Breast epithelium (tissue), 4 donors: ENCODE measurements around the gene SRPK3. TPM values are rescaled to one million over a fixed set of nuclear protein-coding genes. Genes with fewer than 3 reads are reported as not detected.
"Not testable (repeated sequence)": the region's sequence is repeated elsewhere in the genome, so short reads cannot be mapped to it uniquely, and the experiment has no call there.

Source experiments
- DNase-seq, 2 donors: peaks; one replicate each; pipeline ENCODE4 v3.0.0-alpha.2; 2019; ENCODE audit warnings: low spot score in 2 of 2
- H3K27ac ChIP-seq, 2 donors: fragments of 200-600 bp; sonication (generic) in 1 of 2; one replicate each; pipeline ENCODE4 v1.5.1; 2016 to 2019; ENCODE audit warnings: mild to moderate bottlenecking in 1 of 2
- H3K27me3 ChIP-seq, 2 donors: fragments of 200-600 bp; sonication (generic) in 1 of 2; one replicate each; pipeline versions ENCODE4 v1.5.1 to v1.6.0; 2017 to 2019; ENCODE audit warnings: control low read depth in 1 of 2, mild to moderate bottlenecking in 1 of 2
- H3K36me3 ChIP-seq: fragments of 200-600 bp; one replicate; pipeline ENCODE4 v1.5.1; 2019
- H3K4me1 ChIP-seq, 2 donors: fragments of 200-600 bp; sonication (generic); one replicate each; pipeline ENCODE4 v1.5.1; 2016 to 2019; ENCODE audit warnings: control low read depth in 1 of 2
- H3K4me3 ChIP-seq, 3 donors: fragments of 200-600 bp; sonication (generic); 1 replicate in 2 of 3; 2 replicates in 1 of 3; pipeline ENCODE4 v1.5.1; 2016 to 2019; ENCODE audit warnings: mild to moderate bottlenecking in 3 of 3, moderate library complexity in 2 of 3
- H3K9me3 ChIP-seq, 2 donors: fragments of 200-600 bp; sonication (generic) in 1 of 2; one replicate each; pipeline ENCODE4 v1.5.1; 2016 to 2019; ENCODE audit warnings: control low read depth in 1 of 2
- CTCF ChIP-seq, 3 donors: fragments of 450-650 bp; IDR thresholded peaks; one replicate each; pipeline ENCODE4 v1.5.1; 2016 to 2017; ENCODE audit warnings: antibody characterized with exemption in 3 of 3, mild to moderate bottlenecking in 3 of 3, moderate library complexity in 3 of 3
- POLR2A ChIP-seq: fragments of 450-650 bp; IDR thresholded peaks from one replicate; pipeline ENCODE4 v1.6.1; 2016; ENCODE audit warnings: antibody characterized with exemption, mild to moderate bottlenecking, moderate library complexity
- POLR2AphosphoS5 ChIP-seq, 3 donors: sonication (generic); formaldehyde crosslinking; IDR thresholded peaks; one replicate each; pipeline ENCODE4 v1.6.1; 2017; ENCODE audit warnings: antibody characterized with exemption in 3 of 3
- intact Hi-C: fragments of 100-400 bp; cut with DNase I; formaldehyde crosslinking; loops from one replicate; pipeline ENCODE4 v1.15.1; 2023; ENCODE audit warnings: low total_unique reads
- total RNA-seq, 3 donors: library from RNA; depleted of rRNA; stranded (reverse); fragments of >200 nt; gene quantifications; one replicate each; pipeline ENCODE4 v1.1.0, GENCODE V29; 2016

The SRPK3 gene
- total RNA-seq, 3 donors from 2014 or later, result 0.33 to 1.5 (median 1.3) TPM

GRCh38 chrX:153744210-153745066, 36.4 kb upstream of the SRPK3 start:
- Histone ChIP-seq H3K9me3 (no peaks in the 10 kb centered on the region), H3K36me3 (no peaks in the 10 kb centered on the region), H3K4me3 (peak overlapping the region in 2 of 3 donors; percentile 23 to 37), H3K27ac (peak overlapping the region in 1 of 2 donors; percentile 58), H3K4me1 (no peaks in the 10 kb centered on the region), H3K27me3 (peaks cover 0 to 8% of the 10 kb centered on the region in 2 donors)
- no peak for DNase-seq
- no peak for TF ChIP-seq POLR2AphosphoS5 (IDR thresholded peaks at IDR 0.05)
- no peak for TF ChIP-seq POLR2A
- TF ChIP-seq CTCF (IDR thresholded peaks at IDR 0.05), result no peak
- intact Hi-C loops, result no loop called here

- H3K9me3 ChIP-seq, H3K4me1 ChIP-seq, H3K27ac ChIP-seq, H3K4me3 ChIP-seq, intact Hi-C loops, H3K27me3 ChIP-seq, H3K36me3 ChIP-seq, DNase-seq: not testable (repeated sequence)
These were observed 35.8 kb upstream of the SRPK3 start for GRCh38 chrX:153745067-153745433.

- no peak for TF ChIP-seq CTCF (IDR thresholded peaks at IDR 0.05)
- TF ChIP-seq POLR2A, result no peak
- no peak for TF ChIP-seq POLR2AphosphoS5 (IDR thresholded peaks at IDR 0.05)
- no peak for DNase-seq
- Histone ChIP-seq H3K36me3 (no peaks in the 10 kb centered on the region), H3K27ac (no peak overlapping the region), H3K27me3 (peaks cover 0 to 13% of the 10 kb centered on the region in 2 donors), H3K4me3 (no peak overlapping the region), H3K9me3 (no peaks in the 10 kb centered on the region), H3K4me1 (no peaks in the 10 kb centered on the region)
- intact Hi-C loops, result no loop called here
These were observed 34.5 kb upstream of the SRPK3 start for GRCh38 chrX:153746359-153746758.

- intact Hi-C loops, H3K4me1 ChIP-seq, H3K9me3 ChIP-seq, H3K4me3 ChIP-seq, H3K36me3 ChIP-seq, DNase-seq, H3K27ac ChIP-seq: not testable (repeated sequence)
- peaks cover 0 to 19% of the 10 kb centered on the region in 2 donors for H3K27me3 ChIP-seq
These were observed 33.9 kb upstream of the SRPK3 start for GRCh38 chrX:153746991-153747390.

- H3K9me3 ChIP-seq, intact Hi-C loops, H3K27ac ChIP-seq, DNase-seq, H3K4me1 ChIP-seq, H3K4me3 ChIP-seq, H3K36me3 ChIP-seq: not testable (repeated sequence)
- H3K27me3 ChIP-seq, result peaks cover 0 to 15% of the 10 kb centered on the region in 2 donors
These were observed 31.8 kb upstream of the SRPK3 start for GRCh38 chrX:153749017-153749416.

GRCh38 chrX:153750127-153750774, 30.6 kb upstream of the SRPK3 start:
- no peaks in the 10 kb centered on the region for H3K36me3 ChIP-seq
- H3K9me3 ChIP-seq, result no peaks in the 10 kb centered on the region
- no peaks in the 10 kb centered on the region for H3K4me1 ChIP-seq
- no peak for TF ChIP-seq CTCF (IDR thresholded peaks at IDR 0.05)
- no peak for TF ChIP-seq POLR2AphosphoS5 (IDR thresholded peaks at IDR 0.05)
- TF ChIP-seq POLR2A, result no peak
- H3K4me3 ChIP-seq, result no peak overlapping the region
- H3K27ac ChIP-seq, result no peak overlapping the region
- intact Hi-C loops, result no loop called here
- no peak for DNase-seq
- peaks cover 0 to 11% of the 10 kb centered on the region in 2 donors for H3K27me3 ChIP-seq
